Measurements from ENCODE around the gene ASCL5.

GRCh38 chr1:201096977-201097856 is 29.8 kb downstream of the ASCL5 start:
- TF ChIP-seq, protein P1, sequence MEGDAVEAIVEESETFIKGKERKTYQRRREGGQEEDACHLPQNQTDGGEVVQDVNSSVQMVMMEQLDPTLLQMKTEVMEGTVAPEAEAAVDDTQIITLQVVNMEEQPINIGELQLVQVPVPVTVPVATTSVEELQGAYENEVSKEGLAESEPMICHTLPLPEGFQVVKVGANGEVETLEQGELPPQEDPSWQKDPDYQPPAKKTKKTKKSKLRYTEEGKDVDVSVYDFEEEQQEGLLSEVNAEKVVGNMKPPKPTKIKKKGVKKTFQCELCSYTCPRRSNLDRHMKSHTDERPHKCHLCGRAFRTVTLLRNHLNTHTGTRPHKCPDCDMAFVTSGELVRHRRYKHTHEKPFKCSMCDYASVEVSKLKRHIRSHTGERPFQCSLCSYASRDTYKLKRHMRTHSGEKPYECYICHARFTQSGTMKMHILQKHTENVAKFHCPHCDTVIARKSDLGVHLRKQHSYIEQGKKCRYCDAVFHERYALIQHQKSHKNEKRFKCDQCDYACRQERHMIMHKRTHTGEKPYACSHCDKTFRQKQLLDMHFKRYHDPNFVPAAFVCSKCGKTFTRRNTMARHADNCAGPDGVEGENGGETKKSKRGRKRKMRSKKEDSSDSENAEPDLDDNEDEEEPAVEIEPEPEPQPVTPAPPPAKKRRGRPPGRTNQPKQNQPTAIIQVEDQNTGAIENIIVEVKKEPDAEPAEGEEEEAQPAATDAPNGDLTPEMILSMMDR (IDR thresholded peaks at IDR 0.05) = no peak
- TF ChIP-seq POLR2A (IDR thresholded peaks at IDR 0.05) = no peak
